ENCODE measurements around the gene ETV3L.
"Not testable (repeated sequence)": the region's sequence is repeated elsewhere in the genome, so short reads cannot be mapped to it uniquely, and the experiment has no call there.

- TF ChIP-seq CTCF, POLR2A (IDR thresholded peaks at IDR 0.05): not testable (repeated sequence)
Observed at GRCh38 chr1:157098987-157099632, 498 bp downstream of the ETV3L start.

All from testis (tissue), 2 donors.